Upper lobe of left lung (tissue), 4 donors: Measurements from ENCODE around the gene SGK2.

Experiments used
- CTCF ChIP-seq, 6 experiments: fragments of 450-650 bp in 4 of 6; fragments of 200-600 bp in 2 of 6; sonication (generic) in 2 of 6; IDR thresholded peaks; one replicate each; pipeline ENCODE4 v1.5.1; 2016 to 2019; ENCODE audit warnings: antibody characterized with exemption in 6 of 6
- POLR2A ChIP-seq, 4 donors: fragments of 450-650 bp; IDR thresholded peaks; one replicate each; pipeline ENCODE4 v1.5.1; 2016 to 2017; ENCODE audit warnings: antibody characterized with exemption in 4 of 4, mild to moderate bottlenecking in 2 of 4
- POLR2AphosphoS5 ChIP-seq, 2 donors: sonication (generic); formaldehyde crosslinking; IDR thresholded peaks; one replicate each; pipeline ENCODE4 v1.5.1; 2017; ENCODE audit warnings: antibody characterized with exemption in 2 of 2

DNA sequence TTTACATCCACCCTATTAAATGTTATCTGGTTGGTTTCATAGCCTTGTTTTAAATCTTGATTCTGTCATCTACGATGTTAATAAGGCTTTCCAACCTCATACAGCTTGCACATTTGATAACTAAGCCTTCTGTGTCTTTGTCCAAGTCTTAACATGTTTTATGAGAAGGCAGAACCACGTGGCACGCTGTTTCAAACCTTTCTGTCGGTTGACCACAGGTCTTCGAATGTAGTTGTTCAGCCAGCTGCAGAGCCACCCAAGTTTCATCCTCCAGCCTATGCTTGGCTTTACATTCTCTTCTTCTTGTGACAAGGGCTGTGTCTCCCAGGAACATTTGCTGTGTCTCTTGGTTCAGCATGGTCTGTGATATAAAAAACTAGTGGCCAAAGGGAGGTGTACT, 15.7 kb upstream of the SGK2 start:
- TF ChIP-seq POLR2A (IDR thresholded peaks at IDR 0.05) (no peak), CTCF (IDR thresholded peaks at IDR 0.05) (no peak), POLR2AphosphoS5 (IDR thresholded peaks at IDR 0.05) (no peak)
